HepG2 (cell line): ENCODE measurements around the gene PANX1. TPM values are rescaled to one million over a fixed set of nuclear protein-coding genes. Genes with fewer than 3 reads are reported as not detected.

Experiments
- FOXA1 ChIP-seq, 2 experiments: fragments of 450-650 bp in 1 of 2; sonication (generic) in 1 of 2; formaldehyde crosslinking in 1 of 2; IDR thresholded peaks; 2 replicates each; pipeline versions ENCODE4 v1.4.0 to v1.6.1; 2016 to 2020; ENCODE audit warnings: missing genetic modification reagents in 1 of 2
- HNF4A ChIP-seq: sonication (generic); formaldehyde crosslinking; IDR thresholded peaks from 2 replicates; pipeline ENCODE4 v1.4.0; 2020; ENCODE audit warnings: missing genetic modification reagents
- HNF4G ChIP-seq, 2 experiments: sonication (generic) in 1 of 2; formaldehyde crosslinking in 1 of 2; IDR thresholded peaks; 2 replicates each; pipeline versions ENCODE4 v1.4.0 to v1.6.1; 2011 to 2020; ENCODE audit warnings: borderline replicate concordance in 2 of 2, low read depth in 2 of 2, mild to moderate bottlenecking in 2 of 2, low read length in 1 of 2, missing genetic modification reagents in 1 of 2, moderate library complexity in 1 of 2
- ISL2 ChIP-seq: sonication (generic); formaldehyde crosslinking; IDR thresholded peaks from 2 replicates; pipeline ENCODE4 v1.5.0; 2020; ENCODE audit warnings: missing genetic modification reagents
- MATR3 ChIP-seq: sonication (generic); formaldehyde crosslinking; IDR thresholded peaks from 2 replicates; pipeline ENCODE4 v1.4.0; 2020; ENCODE audit warnings: missing genetic modification reagents
- MAX ChIP-seq: IDR thresholded peaks from 2 replicates; pipeline ENCODE4 v1.6.1; 2012; ENCODE audit warnings: inconsistent platforms
- MXD4 ChIP-seq: IDR thresholded peaks from 2 replicates; pipeline ENCODE4 v1.6.1; 2016; ENCODE audit warnings: mild to moderate bottlenecking, missing biosample characterization, missing genetic modification reagents
- NFYC ChIP-seq: IDR thresholded peaks from 2 replicates; pipeline ENCODE4 v1.6.1; 2016; ENCODE audit warnings: missing genetic modification reagents, missing compliant biosample characterization
- NONO ChIP-seq, 2 experiments: fragments of 450-650 bp in 1 of 2; sonication (generic) in 1 of 2; formaldehyde crosslinking in 1 of 2; IDR thresholded peaks in 1 of 2; conservative IDR thresholded peaks in 1 of 2; 2 replicates each; pipeline versions ENCODE4 v1.6.1 to v1.8.0; 2017 to 2022; ENCODE audit warnings: mild to moderate bottlenecking in 1 of 2, missing genetic modification reagents in 1 of 2, moderate library complexity in 1 of 2
- NPAS2 ChIP-seq: sonication (generic); formaldehyde crosslinking; IDR thresholded peaks from 2 replicates; pipeline ENCODE4 v1.8.0; 2022; ENCODE audit warnings: mild to moderate bottlenecking, missing genetic modification reagents, borderline replicate concordance
- PPARG ChIP-seq: conservative IDR thresholded peaks from 2 replicates; pipeline ENCODE4 v1.6.1; 2016; ENCODE audit warnings: missing biosample characterization, missing genetic modification reagents
- SAP130 ChIP-seq: IDR thresholded peaks from 2 replicates; pipeline ENCODE4 v1.6.1; 2016; ENCODE audit warnings: low read depth
- SOX13 ChIP-seq, 3 experiments: fragments of 450-650 bp in 1 of 3; sonication (generic) in 1 of 3; formaldehyde crosslinking in 1 of 3; IDR thresholded peaks in 2 of 3; conservative IDR thresholded peaks in 1 of 3; 2 replicates each; pipeline versions ENCODE4 v1.5.0 to v1.6.1; 2016 to 2020; ENCODE audit warnings: antibody characterized with exemption in 1 of 3, mild to moderate bottlenecking in 1 of 3, missing compliant biosample characterization in 1 of 3, missing genetic modification reagents in 1 of 3, moderate library complexity in 1 of 3
- STAT6 ChIP-seq: sonication (generic); formaldehyde crosslinking; IDR thresholded peaks from 2 replicates; pipeline ENCODE4 v1.4.0; 2020; ENCODE audit warnings: missing genetic modification reagents, mild to moderate bottlenecking, borderline replicate concordance
- TSC22D2 ChIP-seq: sonication (generic); formaldehyde crosslinking; IDR thresholded peaks from 2 replicates; pipeline ENCODE4 v1.5.1; 2020; ENCODE audit warnings: missing genetic modification reagents, mild to moderate bottlenecking, borderline replicate concordance
- ZBTB8A ChIP-seq: sonication (generic); formaldehyde crosslinking; IDR thresholded peaks from 2 replicates; pipeline ENCODE4 v1.4.0; 2020; ENCODE audit warnings: mild to moderate bottlenecking, low read depth, missing genetic modification reagents, borderline replicate concordance
- ZNF292 ChIP-seq: sonication (generic); formaldehyde crosslinking; IDR thresholded peaks from 2 replicates; pipeline ENCODE4 v1.8.1; 2022; ENCODE audit warnings: mild to moderate bottlenecking, low read depth, missing genetic modification reagents, borderline replicate concordance
- ZNF343 ChIP-seq: sonication (generic); formaldehyde crosslinking; IDR thresholded peaks from 2 replicates; pipeline ENCODE4 v1.4.0; 2020; ENCODE audit warnings: mild to moderate bottlenecking, missing genetic modification reagents
- ZNF557 ChIP-seq: sonication (generic); formaldehyde crosslinking; IDR thresholded peaks from 2 replicates; pipeline ENCODE4 v1.4.0; 2020; ENCODE audit warnings: missing genetic modification reagents
- ZNF660 ChIP-seq: sonication (generic); formaldehyde crosslinking; IDR thresholded peaks from 2 replicates; pipeline ENCODE4 v1.5.1; 2020; ENCODE audit warnings: mild to moderate bottlenecking, low read depth, missing genetic modification reagents, borderline replicate concordance
- polyA plus RNA-seq, 8 experiments: library from polyadenylated mRNA; depleted of rRNA in 3 of 8; stranded (reverse) in 7 of 8; unstranded in 1 of 8; fragments of >200 nt; fragmentation: Illumina TruSeq in 4 of 8; extraction: Trizol in 4 of 8; gene quantifications; 2 replicates each; pipeline versions ENCODE4 v1.2.1 to v1.2.3, GENCODE V29; 2011 to 2016; ENCODE audit warnings: low read depth in 4 of 8, missing spikeins in 1 of 8, mixed read lengths in 1 of 8; ENCODE audit not compliant: insufficient read depth in 1 of 8
- total RNA-seq, 5 experiments: library from RNA; depleted of rRNA; stranded (reverse); fragments of >200 nt; fragmentation: Illumina TruSeq; extraction: Trizol; gene quantifications; 2 replicates each; pipeline ENCODE4 v1.2.3, GENCODE V29; 2016; ENCODE audit warnings: low read depth in 1 of 5
- TF ChIP-seq, protein P1 (sequence below): sonication (generic); formaldehyde crosslinking; IDR thresholded peaks from 2 replicates; pipeline ENCODE4 v1.5.0; 2020; ENCODE audit warnings: missing genetic modification reagents, mild to moderate bottlenecking, borderline replicate concordance
- TF ChIP-seq, protein P2 (sequence below): sonication (generic); formaldehyde crosslinking; IDR thresholded peaks from 2 replicates; pipeline ENCODE4 v1.4.0; 2020; ENCODE audit warnings: missing genetic modification reagents

PANX1 gene
- total and polyA plus RNA-seq, 2 of the 13 experiments (the other 11 are each of a cell fraction or from before 2014, with no cell fraction given): 8.3 to 24.8 TPM

DNA sequence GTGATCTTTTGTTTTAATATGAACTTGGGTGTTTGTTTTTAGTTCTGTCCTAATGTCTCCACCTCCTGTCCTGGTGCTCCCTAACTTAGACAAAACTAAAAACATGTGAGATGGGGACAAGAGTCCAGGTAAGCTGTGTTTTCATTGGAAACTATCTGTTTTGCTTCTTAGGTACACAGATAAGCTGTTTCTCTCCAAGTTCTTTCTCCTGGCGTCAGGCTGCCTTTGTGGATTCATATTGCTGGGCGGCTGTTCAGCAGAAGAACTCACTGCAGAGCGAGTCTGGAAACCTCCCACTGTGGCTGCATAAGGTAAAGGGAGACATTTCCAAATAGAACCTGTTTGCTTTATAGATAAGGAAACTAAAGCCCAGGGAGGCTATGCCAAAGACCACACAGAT is 24.7 kb downstream of the PANX1 start (continued):
- TF ChIP-seq ZBTB8A (no peak), ZNF660 (CRISPR knock-in tag) (no peak), MAX (peak; percentile 34; the same call in 1 of the 2 replicates), ZNF292 (peak; percentile 47; the same call in 1 of the 2 replicates), FOXA1 (IDR thresholded peaks at IDR 0.05) (no peak), FOXA1 (CRISPR knock-in tag; IDR thresholded peaks at IDR 0.05) (peak; percentile 37; the same call in 1 of the 2 replicates), NFYC (CRISPR knock-in tag) (no peak), STAT6 (CRISPR knock-in tag) (no peak), PPARG (CRISPR knock-in tag) (0 out of 2 replicates have a peak, but pooled peaks have one; percentile 33), HNF4A (CRISPR knock-in tag) (peak; percentile 80), SOX13 (IDR thresholded peaks at IDR 0.05) (no peak), SOX13 (CRISPR knock-in tag; conservative IDR thresholded peaks at IDR 0.05 in 1 of 2, IDR thresholded peaks at IDR 0.05 in 1 of 2) (peak in 1 of 2 experiments; percentile 87; a peak in 2 of 4 replicates), MXD4 (CRISPR knock-in tag) (peak; percentile 28; the same call in 1 of the 2 replicates), ISL2 (0 out of 2 replicates have a peak, but pooled peaks have one; percentile 34), NPAS2 (CRISPR knock-in tag) (no peak), ZNF343 (CRISPR knock-in tag) (no peak), TSC22D2 (CRISPR knock-in tag) (no peak), ZNF557 (no peak), NONO (IDR thresholded peaks at IDR 0.05) (no peak), NONO (CRISPR knock-in tag; conservative IDR thresholded peaks at IDR 0.05) (peak; percentile 39; the same call in 1 of the 2 replicates), SAP130 (peak; percentile 63), MATR3 (CRISPR knock-in tag) (no peak), HNF4G (IDR thresholded peaks at IDR 0.05; ENCODE audit: borderline replicate concordance, low read depth, low read length) (peak; percentile 36; the same call in 1 of the 2 replicates), HNF4G (CRISPR knock-in tag; IDR thresholded peaks at IDR 0.05; ENCODE audit: borderline replicate concordance, low read depth) (no peak)
- TF ChIP-seq, protein P1, sequence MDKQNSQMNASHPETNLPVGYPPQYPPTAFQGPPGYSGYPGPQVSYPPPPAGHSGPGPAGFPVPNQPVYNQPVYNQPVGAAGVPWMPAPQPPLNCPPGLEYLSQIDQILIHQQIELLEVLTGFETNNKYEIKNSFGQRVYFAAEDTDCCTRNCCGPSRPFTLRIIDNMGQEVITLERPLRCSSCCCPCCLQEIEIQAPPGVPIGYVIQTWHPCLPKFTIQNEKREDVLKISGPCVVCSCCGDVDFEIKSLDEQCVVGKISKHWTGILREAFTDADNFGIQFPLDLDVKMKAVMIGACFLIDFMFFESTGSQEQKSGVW (CRISPR knock-in tag): no peak
- TF ChIP-seq, protein P2, sequence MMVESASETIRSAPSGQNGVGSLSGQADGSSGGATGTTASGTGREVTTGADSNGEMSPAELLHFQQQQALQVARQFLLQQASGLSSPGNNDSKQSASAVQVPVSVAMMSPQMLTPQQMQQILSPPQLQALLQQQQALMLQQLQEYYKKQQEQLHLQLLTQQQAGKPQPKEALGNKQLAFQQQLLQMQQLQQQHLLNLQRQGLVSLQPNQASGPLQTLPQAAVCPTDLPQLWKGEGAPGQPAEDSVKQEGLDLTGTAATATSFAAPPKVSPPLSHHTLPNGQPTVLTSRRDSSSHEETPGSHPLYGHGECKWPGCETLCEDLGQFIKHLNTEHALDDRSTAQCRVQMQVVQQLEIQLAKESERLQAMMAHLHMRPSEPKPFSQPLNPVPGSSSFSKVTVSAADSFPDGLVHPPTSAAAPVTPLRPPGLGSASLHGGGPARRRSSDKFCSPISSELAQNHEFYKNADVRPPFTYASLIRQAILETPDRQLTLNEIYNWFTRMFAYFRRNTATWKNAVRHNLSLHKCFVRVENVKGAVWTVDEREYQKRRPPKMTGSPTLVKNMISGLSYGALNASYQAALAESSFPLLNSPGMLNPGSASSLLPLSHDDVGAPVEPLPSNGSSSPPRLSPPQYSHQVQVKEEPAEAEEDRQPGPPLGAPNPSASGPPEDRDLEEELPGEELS (CRISPR knock-in tag): peak; percentile 85
